Esophagus (tissue), 2 donors: ENCODE data around the gene CLDN7. TPM values are rescaled to one million over a fixed set of nuclear protein-coding genes. Genes with fewer than 3 reads are reported as not detected.

Source experiments
- H3K27ac ChIP-seq, 2 donors: one replicate each; pipeline ENCODE4 v1.5.1; 2013; ENCODE audit warnings: low read depth in 2 of 2, mild to moderate bottlenecking in 2 of 2, inconsistent platforms in 1 of 2, low read length in 1 of 2, moderate library complexity in 1 of 2
- H3K27me3 ChIP-seq, 2 donors: one replicate each; pipeline ENCODE4 v1.6.1; 2013; ENCODE audit warnings: low read length in 2 of 2, control low read depth in 1 of 2, mild to moderate bottlenecking in 1 of 2; ENCODE audit not compliant: insufficient read depth in 2 of 2, control insufficient read depth in 1 of 2
- H3K36me3 ChIP-seq, 2 donors: one replicate each; pipeline ENCODE4 v1.6.1; 2013; ENCODE audit warnings: low read length in 1 of 2; ENCODE audit not compliant: control insufficient read depth in 2 of 2, insufficient read depth in 2 of 2
- H3K4me1 ChIP-seq, 2 donors: one replicate each; pipeline ENCODE4 v1.6.1; 2013; ENCODE audit warnings: low read length in 1 of 2; ENCODE audit not compliant: control insufficient read depth in 2 of 2, insufficient read depth in 2 of 2
- H3K4me3 ChIP-seq, 2 donors: one replicate each; pipeline ENCODE4 v1.5.1; 2013; ENCODE audit warnings: low read length in 2 of 2, mild to moderate bottlenecking in 2 of 2, low read depth in 1 of 2, moderate library complexity in 1 of 2
- H3K9me3 ChIP-seq, 2 donors: one replicate each; pipeline ENCODE4 v1.6.1; 2013; ENCODE audit warnings: mild to moderate bottlenecking in 2 of 2, low read depth in 1 of 2, low read length in 1 of 2, moderate library complexity in 1 of 2; ENCODE audit not compliant: control insufficient read depth in 2 of 2, insufficient read depth in 1 of 2
- WGBS, 2 donors: extraction: QIAGEN DNeasy Blood & Tissue Kit; methylation state at CpG; one replicate each; pipeline ENCODE4 v1.1.7; 2013; 5-methylcytosine and 5-hydroxymethylcytosine counted together
- polyA plus RNA-seq, 2 donors: library from polyadenylated mRNA; stranded (reverse); fragments of 200-250 nt; gene quantifications; one replicate each; pipeline ENCODE4 v1.2.3, GENCODE V29; 2013
- donor health status: healthy with polysubstance abuse.
- donor health status: Bipolar disorder and iron deficiency.

The CLDN7 gene
- polyA plus RNA-seq, 2 donors, result 271 to 275 TPM

DNA sequence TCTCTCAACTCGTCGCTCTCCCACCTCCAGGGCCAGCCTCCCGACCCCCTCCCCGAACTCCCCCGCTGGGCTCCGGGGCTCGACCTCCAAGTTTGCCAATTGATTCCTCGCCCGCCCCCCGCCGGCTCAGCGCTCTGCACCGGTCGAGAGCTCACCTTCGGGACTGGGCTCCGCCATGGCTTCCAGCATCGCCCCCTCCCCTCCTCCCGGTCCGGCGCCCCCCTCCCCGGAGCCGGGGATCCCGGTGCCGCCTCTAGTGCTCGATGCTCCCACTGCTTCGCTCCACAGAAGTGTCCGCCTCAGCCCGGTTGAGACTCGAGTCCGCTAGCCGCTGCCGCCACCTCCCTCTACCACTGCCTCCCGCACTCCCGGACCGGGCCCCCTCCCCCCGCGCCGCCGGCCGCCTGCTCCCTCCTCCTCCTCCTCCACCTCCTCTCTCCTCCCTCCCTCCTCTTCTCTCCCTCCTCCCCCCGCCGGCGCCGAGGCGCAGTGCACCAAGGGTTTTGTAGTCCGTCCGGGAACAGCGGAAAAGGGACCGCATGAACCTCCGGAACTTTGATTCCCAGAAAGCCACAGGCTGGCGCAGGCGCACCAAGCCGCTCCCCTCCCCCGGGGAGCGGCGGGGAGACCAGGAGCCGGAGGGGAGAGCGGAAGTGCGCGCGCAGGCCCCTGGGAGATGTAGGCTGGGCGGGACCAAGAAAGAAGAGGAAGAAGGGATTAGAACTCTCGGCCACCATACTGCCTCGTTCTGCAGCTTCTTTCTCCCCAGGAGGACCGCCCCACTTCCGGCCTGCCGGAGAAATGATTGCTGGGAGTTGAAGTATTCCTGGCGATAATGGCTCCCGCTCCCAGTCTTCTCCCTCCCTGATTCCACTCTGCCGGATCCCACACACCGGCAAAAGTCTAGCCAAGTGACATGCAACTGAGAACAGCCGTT lies 22.9 kb downstream of the CLDN7 start, which contains the start of gene PHF23:
PHF23 (minus strand) TSS at position 367 of the 937 bp plus-strand sequence; CDS start at position 189, 178 bp downstream.
- H3K4me1 ChIP-seq, result peaks cover 0 to 14% of the 10 kb centered on the region in 2 donors
- peak within 1 kb of the TSS; percentile 95 to 98 for H3K27ac ChIP-seq
- no peaks in the 10 kb centered on the region for H3K9me3 ChIP-seq
- WGBS, 2 donors, result 0 to 1% methylated on average over 65 to 72 of the region's 72 CpGs
- peak within 1 kb of the TSS; percentile 86 to 87 for H3K4me3 ChIP-seq
- H3K36me3 ChIP-seq, result peaks cover 4 to 10% of the 10 kb centered on the region in 2 donors
- no peaks in the 10 kb centered on the region for H3K27me3 ChIP-seq

DNA sequence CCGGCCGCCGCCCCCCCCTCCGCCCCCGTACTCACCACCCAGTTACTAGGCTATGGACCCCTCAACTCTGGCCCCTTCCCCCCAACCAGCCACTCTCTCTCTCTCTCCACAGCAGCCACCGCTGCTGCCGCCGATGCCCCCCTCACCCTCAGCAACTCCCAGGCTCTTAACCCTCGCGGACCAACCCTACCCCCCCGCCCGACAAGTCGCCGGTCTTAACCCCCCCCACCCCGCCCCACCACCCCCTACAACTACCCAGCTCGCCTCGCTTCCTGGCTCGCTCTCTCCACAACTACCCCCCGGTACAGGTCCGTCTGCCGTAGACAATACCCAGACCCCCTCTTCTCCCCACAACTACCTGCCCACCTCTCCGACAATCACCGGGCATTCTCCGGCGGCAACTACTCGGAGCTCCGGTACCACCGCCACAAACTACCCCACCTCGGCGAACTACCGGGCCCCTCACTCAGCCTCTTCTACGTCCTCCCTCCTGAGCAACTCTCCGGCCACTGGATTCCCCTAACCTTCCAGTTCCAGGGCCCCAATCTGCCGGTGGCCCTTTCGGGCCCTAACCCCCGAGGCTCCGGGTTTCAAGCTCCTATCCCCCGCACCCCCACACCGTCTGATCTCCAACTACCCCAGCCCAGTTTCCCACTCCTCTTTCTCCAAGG lies 23.7 kb downstream of the CLDN7 start:
- Histone ChIP-seq H3K27me3 (no peaks in the 10 kb centered on the region), H3K4me1 (peaks cover 0 to 14% of the 10 kb centered on the region in 2 donors), H3K9me3 (no peaks in the 10 kb centered on the region), H3K27ac (peak overlapping the region; percentile 95 to 98), H3K4me3 (peak overlapping the region; percentile 86 to 87), H3K36me3 (peaks cover 4 to 10% of the 10 kb centered on the region in 2 donors)
- WGBS, 2 donors, result 1% methylated on average over 34 to 38 of the region's 39 CpGs

DNA sequence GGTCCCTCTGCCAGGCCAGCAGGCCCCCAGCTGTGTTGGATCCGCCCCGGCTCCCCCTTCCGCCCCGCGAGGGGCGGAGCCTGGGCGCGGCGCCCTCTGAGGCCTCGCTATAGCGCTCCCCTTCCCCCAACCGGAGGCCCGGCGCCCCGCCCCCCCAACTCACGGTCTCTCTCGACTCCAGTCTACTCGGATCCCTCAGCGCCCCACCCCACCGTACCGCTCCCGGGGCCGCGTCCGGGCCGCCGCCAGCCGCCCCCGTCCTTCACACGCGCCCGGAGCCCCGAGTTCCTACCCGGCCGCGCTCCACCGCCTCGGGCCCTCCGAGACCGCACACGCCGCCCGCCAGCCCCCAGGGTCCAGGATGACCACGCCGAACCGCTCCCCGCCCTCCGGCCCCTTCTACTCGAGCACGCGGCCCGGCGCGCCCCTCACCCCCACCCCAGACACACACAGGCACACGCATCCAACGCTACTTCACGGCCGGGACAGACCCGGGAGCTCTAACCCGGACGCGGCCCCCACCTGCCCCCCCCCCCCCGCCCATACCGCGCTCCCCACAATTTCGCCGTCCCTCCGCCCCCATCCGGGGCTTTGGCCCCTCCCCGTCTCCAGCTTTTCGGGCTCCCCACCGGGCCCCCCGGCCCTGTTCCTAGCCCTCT lies 24.4 kb downstream of the CLDN7 start:
- Histone ChIP-seq H3K4me1 (peaks cover 0 to 11% of the 10 kb centered on the region in 2 donors), H3K36me3 (peaks cover 4 to 10% of the 10 kb centered on the region in 2 donors), H3K4me3 (peak overlapping the region; percentile 86 to 87), H3K27me3 (no peaks in the 10 kb centered on the region), H3K27ac (peak overlapping the region; percentile 95 to 98), H3K9me3 (no peaks in the 10 kb centered on the region)
- WGBS, 2 donors, result 1% methylated on average over 49 to 72 of the region's 73 CpGs

DNA sequence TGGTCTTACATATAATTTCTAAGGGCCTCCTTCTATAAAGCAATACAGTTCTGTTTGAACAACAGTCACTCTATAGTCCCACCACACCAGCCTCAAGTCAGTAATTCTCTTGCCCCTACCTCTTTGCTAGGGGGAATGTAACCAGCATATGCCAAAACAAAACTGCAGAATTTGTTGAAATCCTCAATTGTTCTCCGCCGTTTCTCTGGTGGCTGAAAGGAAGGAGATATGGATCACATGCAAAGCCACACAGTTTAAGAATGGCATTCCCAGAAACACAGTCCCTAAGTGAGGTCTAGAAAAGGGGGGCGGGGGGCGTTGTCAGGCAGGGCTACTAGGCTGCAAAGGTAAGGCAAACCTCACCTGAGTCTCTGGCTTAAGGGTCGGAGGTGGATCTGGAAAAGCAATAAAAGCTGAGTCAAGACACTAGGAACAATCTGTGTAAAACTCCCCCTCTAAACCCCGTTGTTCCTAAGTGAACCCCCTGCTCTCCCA lies 25.0 kb downstream of the CLDN7 start:
- Histone ChIP-seq H3K9me3 (no peaks in the 10 kb centered on the region), H3K27me3 (no peaks in the 10 kb centered on the region), H3K4me3 (peak overlapping the region; percentile 86 to 87), H3K4me1 (peaks cover 0 to 11% of the 10 kb centered on the region in 2 donors), H3K27ac (peak overlapping the region; percentile 95 to 98), H3K36me3 (peaks cover 4 to 10% of the 10 kb centered on the region in 2 donors)
- WGBS, 2 donors, result 17 to 22% methylated on average over 6 of the region's 6 CpGs

DNA sequence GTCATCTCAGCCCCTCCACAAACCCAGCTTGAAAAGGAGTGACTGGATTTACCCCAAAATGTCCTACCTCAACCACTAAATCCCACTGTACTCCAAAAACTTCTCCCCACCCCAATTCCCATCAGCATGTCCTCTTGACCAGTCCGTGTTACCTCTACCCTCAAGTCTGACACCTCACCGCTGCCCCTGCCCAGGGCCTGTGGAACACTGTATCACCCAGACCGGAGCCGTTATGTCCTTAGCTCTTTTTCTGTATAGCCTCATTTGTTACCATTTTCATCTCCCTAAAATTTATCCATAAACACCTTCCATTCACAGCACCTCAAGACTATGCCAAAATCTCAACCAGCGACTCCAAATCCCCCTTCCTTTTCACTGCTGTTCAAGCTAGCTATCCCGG lies 25.5 kb downstream of the CLDN7 start:
- no peaks in the 10 kb centered on the region for H3K9me3 ChIP-seq
- H3K4me3 ChIP-seq, result no peak overlapping the region
- peaks cover 0 to 11% of the 10 kb centered on the region in 2 donors for H3K4me1 ChIP-seq
- H3K36me3 ChIP-seq, result peaks cover 4 to 10% of the 10 kb centered on the region in 2 donors
- H3K27me3 ChIP-seq, result no peaks in the 10 kb centered on the region
- WGBS, 2 donors, result 81 to 83% methylated on average over 6 of the region's 6 CpGs
- H3K27ac ChIP-seq, result peak overlapping the region; percentile 95 to 98

DNA sequence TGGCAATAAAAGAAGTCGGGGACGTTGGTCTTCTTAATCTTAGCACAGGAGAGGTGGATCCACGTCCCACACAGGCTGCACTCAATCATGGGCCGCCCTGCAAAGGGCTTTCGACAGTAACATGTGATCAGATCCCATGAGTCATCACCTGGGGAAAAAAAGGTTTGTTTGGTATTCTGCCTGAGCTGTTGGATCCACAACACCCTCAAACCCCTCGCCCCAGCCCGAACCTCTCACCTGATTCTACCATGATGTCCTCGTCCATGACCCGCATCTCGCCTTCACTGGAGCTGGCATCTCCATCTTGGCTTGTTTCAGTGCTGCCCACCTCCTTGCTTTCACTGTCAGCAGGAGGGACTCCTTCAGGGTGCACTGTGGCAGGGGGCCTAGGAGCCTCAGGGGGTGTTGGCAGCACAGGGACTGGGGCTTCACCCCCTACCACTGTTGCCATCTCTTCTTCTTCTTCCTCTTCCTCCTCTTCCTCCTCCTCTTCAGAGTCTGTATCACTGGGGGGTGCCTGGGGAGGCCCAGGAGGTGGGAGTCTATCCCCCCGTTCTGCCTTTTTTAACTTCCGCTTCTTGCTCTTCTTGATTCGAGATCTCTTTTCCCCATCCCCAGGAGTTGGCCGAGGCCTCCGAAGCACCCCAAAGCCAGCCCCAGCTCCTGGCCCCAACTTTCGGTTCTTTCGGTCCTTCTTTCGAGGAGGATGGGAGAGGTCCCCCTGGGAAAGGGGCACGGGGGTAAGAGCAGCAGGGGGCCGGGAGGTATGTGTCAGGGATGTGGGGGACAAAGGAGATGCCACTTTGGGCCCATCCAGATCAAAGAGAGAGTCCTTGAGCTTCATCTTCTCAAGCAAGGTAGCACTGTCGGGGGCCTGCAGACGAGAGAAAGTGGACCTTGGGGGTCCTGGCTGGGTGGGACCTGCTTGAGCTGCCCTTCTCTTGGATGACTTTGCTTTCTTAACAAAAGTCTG lies 26.3 kb downstream of the CLDN7 start:
- no peak overlapping the region for H3K4me3 ChIP-seq
- peaks cover 4 to 10% of the 10 kb centered on the region in 2 donors for H3K36me3 ChIP-seq
- 71 to 76% methylated on average over 22 of the region's 22 CpGs for WGBS, 2 donors
- peaks cover 0 to 7% of the 10 kb centered on the region in 2 donors for H3K4me1 ChIP-seq
- no peaks in the 10 kb centered on the region for H3K9me3 ChIP-seq
- H3K27me3 ChIP-seq, result no peaks in the 10 kb centered on the region
- peak overlapping the region in 1 of 2 donors; percentile 56 for H3K27ac ChIP-seq

DNA sequence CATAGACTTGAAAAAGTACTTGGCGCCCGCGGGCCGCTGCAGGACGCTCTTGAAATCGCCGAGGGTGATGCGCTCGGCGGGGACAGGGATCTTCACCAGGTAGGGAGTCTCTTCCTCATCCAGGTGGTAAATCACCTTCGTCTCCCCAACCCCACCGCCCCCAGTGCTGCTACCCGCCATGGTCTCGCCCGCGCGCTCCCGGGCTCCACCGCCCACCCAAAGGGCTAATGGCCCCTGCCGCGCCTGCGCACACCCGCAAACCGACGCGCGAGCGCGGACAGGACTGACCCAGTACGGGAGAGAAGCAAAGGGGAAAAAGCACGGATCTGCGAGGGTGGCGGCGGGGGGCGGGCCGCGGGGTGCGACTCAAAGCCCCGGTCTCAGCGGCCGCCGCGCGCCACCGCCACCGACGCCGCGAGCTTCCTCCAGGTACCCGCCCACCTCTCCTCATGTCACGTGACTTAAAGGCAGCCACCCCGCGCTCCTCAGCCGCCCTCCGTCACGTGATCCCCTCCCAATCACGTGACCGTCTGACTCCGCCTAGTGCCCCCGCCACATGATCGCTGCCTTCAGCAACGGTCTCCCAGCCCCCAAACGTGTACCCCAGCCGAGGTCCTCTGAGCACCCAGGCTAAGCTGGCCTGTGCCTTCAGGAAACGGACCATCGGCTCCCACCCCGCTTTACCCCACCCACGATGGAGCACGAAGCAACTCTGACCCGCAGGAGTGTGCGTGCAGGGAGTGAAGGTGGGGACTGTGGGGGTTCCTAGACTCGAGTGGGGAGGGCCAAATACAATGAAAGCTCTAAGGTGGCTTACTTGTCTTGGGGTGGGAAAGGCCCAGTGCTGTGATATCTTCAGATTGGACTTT lies 28.0 kb downstream of the CLDN7 start, which contains the start of gene DVL2:
DVL2 (minus strand) TSS at position 435 of the 869 bp plus-strand sequence; CDS start at position 180, 255 bp downstream.
- Histone ChIP-seq H3K27ac (peak within 1 kb of the TSS; percentile 82 to 95), H3K27me3 (no peaks in the 10 kb centered on the region), H3K36me3 (peaks cover 2 to 19% of the 10 kb centered on the region in 2 donors), H3K4me1 (peaks cover 3 to 10% of the 10 kb centered on the region in 2 donors), H3K4me3 (peak within 1 kb of the TSS; percentile 64 to 82), H3K9me3 (no peaks in the 10 kb centered on the region)
- WGBS, 2 donors, result 1% methylated on average over 66 to 72 of the region's 72 CpGs

DNA sequence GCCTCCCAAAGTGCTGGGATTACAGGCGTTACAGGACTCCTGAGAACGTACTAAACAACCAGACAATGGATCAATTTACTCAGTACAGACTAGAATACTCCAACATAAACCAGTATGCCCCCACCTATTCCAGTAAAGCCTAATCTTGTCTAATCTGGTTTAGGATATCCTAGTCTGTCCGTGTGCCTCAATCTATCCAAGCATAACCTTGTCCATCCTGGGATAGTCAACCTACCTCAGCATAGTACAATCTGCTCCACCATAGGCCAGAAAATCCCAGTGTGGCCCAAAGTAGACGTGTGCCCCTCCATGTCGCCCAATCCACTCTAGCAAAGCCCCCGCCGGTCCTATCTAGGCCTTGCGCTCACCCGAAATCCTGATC lies 28.6 kb downstream of the CLDN7 start:
- peak overlapping the region; percentile 82 to 95 for H3K27ac ChIP-seq
- peak overlapping the region; percentile 64 to 82 for H3K4me3 ChIP-seq
- H3K27me3 ChIP-seq, result no peaks in the 10 kb centered on the region
- peaks cover 2 to 25% of the 10 kb centered on the region in 2 donors for H3K36me3 ChIP-seq
- H3K4me1 ChIP-seq, result peaks cover 3 to 15% of the 10 kb centered on the region in 2 donors
- 0 to 1% methylated on average over 9 of the region's 9 CpGs for WGBS, 2 donors
- no peaks in the 10 kb centered on the region for H3K9me3 ChIP-seq
